Right lobe of liver (tissue), 4 donors: ENCODE results near the gene HOXD3.

ENCODE experiments used
- POLR2A ChIP-seq: fragments of 450-650 bp; IDR thresholded peaks from one replicate; pipeline ENCODE4 v1.6.1; 2017; ENCODE audit warnings: antibody characterized with exemption, mild to moderate bottlenecking
- TF ChIP-seq, protein P1 (sequence below), 4 donors: fragments of 200-600 bp in 3 of 4; fragments of 450-650 bp in 1 of 4; IDR thresholded peaks; one replicate each; pipeline versions ENCODE4 v1.5.1 to v1.8.0; 2016 to 2022; ENCODE audit warnings: antibody characterized with exemption in 4 of 4, mild to moderate bottlenecking in 2 of 4
- donor health status: DM: no; HTN: no; CAD: no.
- donor health status: DM: no; HTN: no; CAD: no.
- donor health status: DM: no; HTN: yes; CAD: no.

DNA sequence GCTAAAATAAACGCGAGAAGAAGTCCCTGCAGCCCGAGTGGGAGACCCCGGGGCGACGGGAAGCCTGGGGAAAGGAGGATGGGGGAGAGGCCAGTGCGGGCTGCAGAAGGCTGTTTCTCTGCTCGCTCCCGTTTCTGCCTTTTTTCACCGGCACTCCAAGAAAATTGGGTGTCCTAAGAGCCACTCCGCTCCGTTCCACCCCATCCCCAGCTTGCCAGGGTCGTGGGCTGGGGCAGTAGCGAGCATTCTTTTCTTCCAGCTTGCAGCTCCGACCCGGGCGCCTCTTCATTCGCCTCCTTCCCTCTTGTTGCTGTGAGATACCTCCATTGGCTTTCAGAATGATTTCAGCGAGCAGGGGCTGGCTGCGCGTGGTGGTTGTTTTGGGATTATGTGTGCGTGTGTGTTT, 1.1 kb downstream of the HOXD3 start:
- no peak for TF ChIP-seq POLR2A
- TF ChIP-seq, protein P1, sequence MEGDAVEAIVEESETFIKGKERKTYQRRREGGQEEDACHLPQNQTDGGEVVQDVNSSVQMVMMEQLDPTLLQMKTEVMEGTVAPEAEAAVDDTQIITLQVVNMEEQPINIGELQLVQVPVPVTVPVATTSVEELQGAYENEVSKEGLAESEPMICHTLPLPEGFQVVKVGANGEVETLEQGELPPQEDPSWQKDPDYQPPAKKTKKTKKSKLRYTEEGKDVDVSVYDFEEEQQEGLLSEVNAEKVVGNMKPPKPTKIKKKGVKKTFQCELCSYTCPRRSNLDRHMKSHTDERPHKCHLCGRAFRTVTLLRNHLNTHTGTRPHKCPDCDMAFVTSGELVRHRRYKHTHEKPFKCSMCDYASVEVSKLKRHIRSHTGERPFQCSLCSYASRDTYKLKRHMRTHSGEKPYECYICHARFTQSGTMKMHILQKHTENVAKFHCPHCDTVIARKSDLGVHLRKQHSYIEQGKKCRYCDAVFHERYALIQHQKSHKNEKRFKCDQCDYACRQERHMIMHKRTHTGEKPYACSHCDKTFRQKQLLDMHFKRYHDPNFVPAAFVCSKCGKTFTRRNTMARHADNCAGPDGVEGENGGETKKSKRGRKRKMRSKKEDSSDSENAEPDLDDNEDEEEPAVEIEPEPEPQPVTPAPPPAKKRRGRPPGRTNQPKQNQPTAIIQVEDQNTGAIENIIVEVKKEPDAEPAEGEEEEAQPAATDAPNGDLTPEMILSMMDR (IDR thresholded peaks at IDR 0.05): no peak
